ENCODE measurements around the gene ADAMTS2. TPM values are rescaled to one million over a fixed set of nuclear protein-coding genes. Genes with fewer than 3 reads are reported as not detected.

Gene ADAMTS2
- total RNA-seq, 4 donors from 2014 or later, result 39.5 to 61.9 (median 56.4) TPM

- TF ChIP-seq CTCF (IDR thresholded peaks at IDR 0.05), result no peak
- ATAC-seq (ENCODE audit: low FRiP score) (no peak), DNase-seq (ENCODE audit: low spot score) (no peak)
Measured at GRCh38 chr5:179300581-179301180, 44.6 kb downstream of the ADAMTS2 start.

DNA sequence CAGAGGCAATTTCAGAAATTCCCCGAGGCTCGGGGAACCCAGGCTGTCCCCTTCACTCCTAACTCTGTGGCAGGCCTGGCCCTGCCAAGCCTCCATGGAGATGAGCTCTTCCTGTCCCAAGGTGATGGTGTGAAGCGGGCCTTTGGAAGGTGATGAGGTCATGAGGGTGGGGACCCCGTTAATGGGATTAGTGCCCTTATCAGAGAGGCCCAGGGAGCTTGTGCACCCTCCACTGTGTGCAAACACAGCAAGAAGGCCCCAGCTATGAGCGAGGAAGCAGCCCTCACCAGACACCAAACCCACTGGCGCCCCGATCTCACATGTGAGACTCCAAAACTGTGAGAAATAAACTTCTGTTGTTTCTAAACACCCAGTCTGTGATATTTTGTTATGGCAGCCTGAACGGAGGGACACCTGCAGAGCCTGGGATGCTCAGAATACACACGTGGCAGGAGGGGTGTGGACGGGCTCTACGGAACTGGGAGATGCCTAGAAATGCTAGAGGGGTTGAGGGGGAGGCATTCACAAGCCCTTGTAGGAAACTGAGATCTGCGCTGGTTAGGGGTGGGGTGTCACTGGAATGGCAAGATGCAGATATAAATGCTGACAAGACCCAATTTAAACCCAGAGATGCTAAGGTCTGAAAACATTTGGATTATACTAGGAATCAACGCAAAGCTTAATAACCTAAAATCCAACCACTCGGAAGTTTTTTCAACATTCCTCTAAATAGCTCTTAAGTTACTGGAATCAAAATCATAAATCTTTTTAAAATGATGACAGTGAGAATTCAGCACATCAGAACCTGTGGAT is 46.9 kb downstream of the ADAMTS2 start:
- TF ChIP-seq CTCF (IDR thresholded peaks at IDR 0.05), result no peak
- DNase-seq (ENCODE audit: low spot score) (no peak), ATAC-seq (ENCODE audit: low FRiP score) (no peak)

DNA sequence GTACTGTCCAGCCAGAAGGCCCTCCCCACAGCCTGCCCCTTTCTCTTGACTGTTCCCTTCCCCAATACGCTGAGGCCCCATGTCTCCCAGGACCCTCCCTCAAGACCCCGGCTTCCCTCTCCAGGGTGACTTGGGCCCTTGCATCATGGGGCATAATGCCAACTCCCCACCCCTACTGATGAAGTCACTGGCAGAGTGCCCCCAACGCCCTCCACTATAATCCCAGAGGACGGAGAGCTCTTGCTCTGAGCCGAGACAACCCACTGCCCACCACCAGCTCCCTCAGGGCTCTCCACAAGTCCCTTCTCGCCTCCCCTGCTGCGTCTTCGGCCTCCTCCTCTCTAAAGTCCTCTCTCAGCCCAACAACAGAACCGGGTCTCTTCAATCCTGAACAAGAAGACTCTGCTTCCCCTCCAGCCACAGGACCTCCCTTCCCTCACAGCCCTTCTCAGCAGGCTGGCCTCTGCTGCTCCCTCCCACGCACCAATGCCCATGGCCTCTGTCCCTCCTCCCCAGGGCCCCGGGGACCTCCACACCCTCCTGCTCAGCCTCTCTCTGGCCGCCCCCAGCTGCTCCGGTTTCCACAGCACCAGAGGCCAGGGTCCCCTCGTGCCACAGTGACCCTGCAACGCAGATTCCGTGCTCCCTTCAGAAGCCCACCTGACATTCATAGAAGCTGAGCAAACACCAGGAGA is 47.6 kb downstream of the ADAMTS2 start:
- TF ChIP-seq CTCF (IDR thresholded peaks at IDR 0.05), result no peak
- DNase-seq (ENCODE audit: low spot score) (no peak), ATAC-seq (ENCODE audit: low FRiP score) (no peak)

- no peak for TF ChIP-seq CTCF (IDR thresholded peaks at IDR 0.05)
- no peak for DNase-seq (ENCODE audit: low spot score)
- ATAC-seq (ENCODE audit: low FRiP score), result no peak
Measured at GRCh38 chr5:179297026-179297425, 48.2 kb downstream of the ADAMTS2 start.

DNA sequence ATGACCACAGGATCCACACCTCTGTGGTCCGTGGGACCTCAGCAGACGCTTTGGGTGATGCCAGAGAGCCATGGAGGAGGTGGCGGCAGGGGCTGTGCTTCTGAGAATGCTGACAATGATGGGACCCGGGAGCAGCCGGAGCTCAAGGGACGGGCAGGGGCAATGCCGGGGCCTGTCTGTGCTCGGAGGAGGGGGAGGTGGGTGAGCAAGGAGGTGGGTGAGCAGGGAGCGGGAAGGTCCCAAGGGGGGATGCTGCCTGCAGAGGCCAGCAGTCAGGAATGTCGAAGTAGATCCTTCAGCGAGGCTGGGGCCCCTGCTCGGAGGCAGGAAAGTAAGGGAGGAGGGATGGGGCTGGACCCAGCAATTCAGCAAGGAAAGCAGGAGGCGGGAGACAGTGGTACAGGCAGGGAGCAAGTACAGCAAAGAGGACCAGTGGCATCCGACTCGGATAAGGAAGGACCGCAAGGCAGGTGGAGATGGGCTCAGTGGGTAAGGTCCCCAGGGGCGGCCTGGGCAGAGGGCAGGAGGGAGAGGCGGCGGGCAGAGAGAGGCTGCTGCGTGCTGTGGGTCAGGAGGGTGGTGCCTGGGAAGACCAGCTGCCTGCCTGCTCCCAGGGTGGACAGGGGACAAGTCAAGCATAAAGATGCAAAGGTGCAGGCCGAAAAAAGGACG is 49.0 kb downstream of the ADAMTS2 start:
- TF ChIP-seq CTCF (IDR thresholded peaks at IDR 0.05), result no peak
- ATAC-seq (ENCODE audit: low FRiP score) (no peak), DNase-seq (ENCODE audit: low spot score) (no peak)

- ATAC-seq (ENCODE audit: low FRiP score) (no peak), DNase-seq (ENCODE audit: low spot score) (no peak)
- no peak for TF ChIP-seq CTCF (IDR thresholded peaks at IDR 0.05)
Measured at GRCh38 chr5:179295778-179296149, 49.5 kb downstream of the ADAMTS2 start.
